HepG2 (cell line): ENCODE measurements around the gene ZNF652. TPM values are rescaled to one million over a fixed set of nuclear protein-coding genes. Genes with fewer than 3 reads are reported as not detected.

ENCODE experiments used
- BORCS8-MEF2B ChIP-seq: sonication (generic); formaldehyde crosslinking; IDR thresholded peaks from 2 replicates; pipeline ENCODE4 v1.8.0; 2022; ENCODE audit warnings: mild to moderate bottlenecking, missing genetic modification reagents
- MBD4 ChIP-seq: IDR thresholded peaks from 2 replicates; pipeline ENCODE4 v1.6.1; 2012; ENCODE audit warnings: low read length, inconsistent platforms, borderline replicate concordance
- PHF21A ChIP-seq: sonication (generic); formaldehyde crosslinking; IDR thresholded peaks from 2 replicates; pipeline ENCODE4 v1.5.0; 2020; ENCODE audit warnings: mild to moderate bottlenecking, missing genetic modification reagents
- SMAD3 ChIP-seq: sonication (generic); formaldehyde crosslinking; IDR thresholded peaks from 2 replicates; pipeline ENCODE4 v1.4.0; 2020; ENCODE audit warnings: missing genetic modification reagents
- SMC3 ChIP-seq: IDR thresholded peaks from 2 replicates; pipeline ENCODE4 v1.6.1; 2011; ENCODE audit warnings: low read length, improper control_type of control experiment
- SMYD3 ChIP-seq: sonication (generic); formaldehyde crosslinking; IDR thresholded peaks from 2 replicates; pipeline ENCODE4 v1.8.1; 2023; ENCODE audit warnings: mild to moderate bottlenecking, missing genetic modification reagents
- SNRNP70 ChIP-seq: fragments of 200-400 bp; formaldehyde crosslinking; IDR thresholded peaks from 2 replicates; pipeline ENCODE4 v1.6.1; 2017; ENCODE audit warnings: mild to moderate bottlenecking, low read depth, low read length, moderate library complexity
- ZFP62 ChIP-seq: sonication (generic); formaldehyde crosslinking; IDR thresholded peaks from 2 replicates; pipeline ENCODE4 v1.4.0; 2020; ENCODE audit warnings: missing genetic modification reagents
- ZFP82 ChIP-seq: sonication (generic); formaldehyde crosslinking; IDR thresholded peaks from 2 replicates; pipeline ENCODE4 v1.5.1; 2020; ENCODE audit warnings: mild to moderate bottlenecking, missing genetic modification reagents, borderline replicate concordance
- ZFP91 ChIP-seq: sonication (generic); formaldehyde crosslinking; IDR thresholded peaks from 2 replicates; pipeline ENCODE4 v1.9.0; 2022; ENCODE audit warnings: missing genetic modification reagents, mild to moderate bottlenecking, borderline replicate concordance
- ZNF276 ChIP-seq: sonication (generic); formaldehyde crosslinking; IDR thresholded peaks from 2 replicates; pipeline ENCODE4 v1.4.0; 2020; ENCODE audit warnings: mild to moderate bottlenecking, low read depth, missing genetic modification reagents
- ZNF383 ChIP-seq: sonication (generic); formaldehyde crosslinking; IDR thresholded peaks from 2 replicates; pipeline ENCODE4 v1.4.0; 2020; ENCODE audit warnings: missing genetic modification reagents, mild to moderate bottlenecking, borderline replicate concordance
- ZNF484 ChIP-seq: sonication (generic); formaldehyde crosslinking; IDR thresholded peaks from 2 replicates; pipeline ENCODE4 v1.5.1; 2020; ENCODE audit warnings: mild to moderate bottlenecking, low read depth, missing genetic modification reagents, borderline replicate concordance
- ZNF547 ChIP-seq: sonication (generic); formaldehyde crosslinking; IDR thresholded peaks from 2 replicates; pipeline ENCODE4 v1.5.1; 2020; ENCODE audit warnings: mild to moderate bottlenecking, missing genetic modification reagents
- ZNF576 ChIP-seq: sonication (generic); formaldehyde crosslinking; IDR thresholded peaks from 2 replicates; pipeline ENCODE4 v1.4.0; 2020; ENCODE audit warnings: mild to moderate bottlenecking, missing genetic modification reagents
- ZNF674 ChIP-seq: sonication (generic); formaldehyde crosslinking; IDR thresholded peaks from 2 replicates; pipeline ENCODE4 v1.5.0; 2020; ENCODE audit warnings: low read depth, mild to moderate bottlenecking, missing genetic modification reagents
- ZNF768 ChIP-seq: sonication (generic); formaldehyde crosslinking; IDR thresholded peaks from 2 replicates; pipeline ENCODE4 v1.4.0; 2020; ENCODE audit warnings: missing genetic modification reagents
- ZNF777 ChIP-seq: sonication (generic); formaldehyde crosslinking; IDR thresholded peaks from 2 replicates; pipeline ENCODE4 v1.4.0; 2020; ENCODE audit warnings: missing genetic modification reagents
- polyA plus RNA-seq, 8 experiments: library from polyadenylated mRNA; depleted of rRNA in 3 of 8; stranded (reverse) in 7 of 8; unstranded in 1 of 8; fragments of >200 nt; fragmentation: Illumina TruSeq in 4 of 8; extraction: Trizol in 4 of 8; gene quantifications; 2 replicates each; pipeline versions ENCODE4 v1.2.1 to v1.2.3, GENCODE V29; 2011 to 2016; ENCODE audit warnings: low read depth in 4 of 8, missing spikeins in 1 of 8, mixed read lengths in 1 of 8; ENCODE audit not compliant: insufficient read depth in 1 of 8
- total RNA-seq, 5 experiments: library from RNA; depleted of rRNA; stranded (reverse); fragments of >200 nt; fragmentation: Illumina TruSeq; extraction: Trizol; gene quantifications; 2 replicates each; pipeline ENCODE4 v1.2.3, GENCODE V29; 2016; ENCODE audit warnings: low read depth in 1 of 5
- TF ChIP-seq, protein P1 (sequence below): sonication (generic); formaldehyde crosslinking; IDR thresholded peaks from 2 replicates; pipeline ENCODE4 v1.4.0; 2020; ENCODE audit warnings: missing genetic modification reagents, borderline replicate concordance
- TF ChIP-seq, protein P2 (sequence below): sonication (generic); formaldehyde crosslinking; IDR thresholded peaks from 2 replicates; pipeline ENCODE4 v1.5.1; 2020; ENCODE audit warnings: missing genetic modification reagents, mild to moderate bottlenecking, borderline replicate concordance
- TF ChIP-seq, protein P3 (sequence below): sonication (generic); formaldehyde crosslinking; conservative IDR thresholded peaks from 2 replicates; pipeline ENCODE4 v1.4.0; 2020; ENCODE audit warnings: missing genetic modification reagents

The ZNF652 gene
- total and polyA plus RNA-seq, 2 of the 13 experiments (the other 11 are each of a cell fraction or from before 2014, with no cell fraction given), result 16.2 to 30.2 TPM

DNA sequence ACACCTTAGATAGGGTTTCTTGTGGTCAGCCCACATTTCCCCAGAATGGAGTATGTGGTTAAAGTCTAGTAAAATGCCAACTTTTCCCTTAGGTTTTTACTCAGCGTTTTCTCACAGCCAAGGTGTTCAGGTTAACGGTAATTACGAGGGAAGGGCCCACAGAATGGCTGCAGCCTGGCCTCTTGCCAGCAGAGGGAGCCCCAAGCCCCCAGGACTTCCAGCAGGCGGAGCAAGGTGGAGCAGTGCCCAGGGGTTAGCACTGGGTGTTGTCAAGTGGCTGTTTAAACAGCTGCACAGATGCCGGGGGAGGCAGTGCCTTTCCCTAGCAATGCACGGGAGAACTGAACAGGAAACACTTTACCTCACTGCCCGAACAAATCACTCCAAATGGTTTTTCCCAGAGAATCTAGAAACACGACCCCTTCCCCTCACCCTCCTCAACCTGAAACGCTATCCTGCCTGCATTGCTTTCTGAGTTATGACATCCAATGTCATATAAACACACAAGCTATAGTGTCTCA is 46.0 kb upstream of the ZNF652 start (continued):
- no peak for TF ChIP-seq SMYD3 (CRISPR knock-in tag)
- TF ChIP-seq SMAD3 (CRISPR knock-in tag), result no peak
- TF ChIP-seq ZFP62, result no peak
- TF ChIP-seq, protein P1, sequence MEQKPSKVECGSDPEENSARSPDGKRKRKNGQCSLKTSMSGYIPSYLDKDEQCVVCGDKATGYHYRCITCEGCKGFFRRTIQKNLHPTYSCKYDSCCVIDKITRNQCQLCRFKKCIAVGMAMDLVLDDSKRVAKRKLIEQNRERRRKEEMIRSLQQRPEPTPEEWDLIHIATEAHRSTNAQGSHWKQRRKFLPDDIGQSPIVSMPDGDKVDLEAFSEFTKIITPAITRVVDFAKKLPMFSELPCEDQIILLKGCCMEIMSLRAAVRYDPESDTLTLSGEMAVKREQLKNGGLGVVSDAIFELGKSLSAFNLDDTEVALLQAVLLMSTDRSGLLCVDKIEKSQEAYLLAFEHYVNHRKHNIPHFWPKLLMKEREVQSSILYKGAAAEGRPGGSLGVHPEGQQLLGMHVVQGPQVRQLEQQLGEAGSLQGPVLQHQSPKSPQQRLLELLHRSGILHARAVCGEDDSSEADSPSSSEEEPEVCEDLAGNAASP, result peak; percentile 21; the same call in 1 of the 2 replicates
- no peak for TF ChIP-seq ZNF484 (CRISPR knock-in tag)
- no peak for TF ChIP-seq MBD4
- no peak for TF ChIP-seq ZNF777 (CRISPR knock-in tag)
- TF ChIP-seq ZNF768 (CRISPR knock-in tag), result peak; percentile 53; the same call in 1 of the 2 replicates
- TF ChIP-seq ZNF276 (CRISPR knock-in tag), result no peak
- TF ChIP-seq, protein P2, sequence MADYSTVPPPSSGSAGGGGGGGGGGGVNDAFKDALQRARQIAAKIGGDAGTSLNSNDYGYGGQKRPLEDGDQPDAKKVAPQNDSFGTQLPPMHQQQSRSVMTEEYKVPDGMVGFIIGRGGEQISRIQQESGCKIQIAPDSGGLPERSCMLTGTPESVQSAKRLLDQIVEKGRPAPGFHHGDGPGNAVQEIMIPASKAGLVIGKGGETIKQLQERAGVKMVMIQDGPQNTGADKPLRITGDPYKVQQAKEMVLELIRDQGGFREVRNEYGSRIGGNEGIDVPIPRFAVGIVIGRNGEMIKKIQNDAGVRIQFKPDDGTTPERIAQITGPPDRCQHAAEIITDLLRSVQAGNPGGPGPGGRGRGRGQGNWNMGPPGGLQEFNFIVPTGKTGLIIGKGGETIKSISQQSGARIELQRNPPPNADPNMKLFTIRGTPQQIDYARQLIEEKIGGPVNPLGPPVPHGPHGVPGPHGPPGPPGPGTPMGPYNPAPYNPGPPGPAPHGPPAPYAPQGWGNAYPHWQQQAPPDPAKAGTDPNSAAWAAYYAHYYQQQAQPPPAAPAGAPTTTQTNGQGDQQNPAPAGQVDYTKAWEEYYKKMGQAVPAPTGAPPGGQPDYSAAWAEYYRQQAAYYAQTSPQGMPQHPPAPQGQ (CRISPR knock-in tag), result no peak
- no peak for TF ChIP-seq ZNF576 (CRISPR knock-in tag)
- TF ChIP-seq ZFP82 (CRISPR knock-in tag), result no peak
- no peak for TF ChIP-seq ZNF547
- TF ChIP-seq ZFP91 (CRISPR knock-in tag), result no peak
- TF ChIP-seq, protein P3, sequence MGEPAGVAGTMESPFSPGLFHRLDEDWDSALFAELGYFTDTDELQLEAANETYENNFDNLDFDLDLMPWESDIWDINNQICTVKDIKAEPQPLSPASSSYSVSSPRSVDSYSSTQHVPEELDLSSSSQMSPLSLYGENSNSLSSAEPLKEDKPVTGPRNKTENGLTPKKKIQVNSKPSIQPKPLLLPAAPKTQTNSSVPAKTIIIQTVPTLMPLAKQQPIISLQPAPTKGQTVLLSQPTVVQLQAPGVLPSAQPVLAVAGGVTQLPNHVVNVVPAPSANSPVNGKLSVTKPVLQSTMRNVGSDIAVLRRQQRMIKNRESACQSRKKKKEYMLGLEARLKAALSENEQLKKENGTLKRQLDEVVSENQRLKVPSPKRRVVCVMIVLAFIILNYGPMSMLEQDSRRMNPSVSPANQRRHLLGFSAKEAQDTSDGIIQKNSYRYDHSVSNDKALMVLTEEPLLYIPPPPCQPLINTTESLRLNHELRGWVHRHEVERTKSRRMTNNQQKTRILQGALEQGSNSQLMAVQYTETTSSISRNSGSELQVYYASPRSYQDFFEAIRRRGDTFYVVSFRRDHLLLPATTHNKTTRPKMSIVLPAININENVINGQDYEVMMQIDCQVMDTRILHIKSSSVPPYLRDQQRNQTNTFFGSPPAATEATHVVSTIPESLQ (CRISPR knock-in tag), result no peak
- TF ChIP-seq SNRNP70, result no peak
- TF ChIP-seq ZNF674 (CRISPR knock-in tag), result no peak
- TF ChIP-seq SMC3, result peak; percentile 87
- peak; percentile 54 for TF ChIP-seq PHF21A (CRISPR knock-in tag)
- no peak for TF ChIP-seq BORCS8-MEF2B (CRISPR knock-in tag)
- TF ChIP-seq ZNF383 (CRISPR knock-in tag), result no peak
